GM10266 (cell line): ENCODE results near the gene NSMCE4A.

Experiments
- DNase-seq: peaks from one replicate; pipeline ENCODE4 v3.0.0; 2012; ENCODE audit errors: extremely low spot score
- CTCF ChIP-seq: IDR thresholded peaks from 2 replicates; pipeline ENCODE4 v1.5.1; 2012; ENCODE audit warnings: mild to moderate bottlenecking, low read depth; ENCODE audit not compliant: control insufficient read depth, insufficient read depth; ENCODE audit errors: missing control alignments

Gene NSMCE4A

GRCh38 chr10:121965996-121966395 is 9.0 kb downstream of the NSMCE4A start:
- no peak for DNase-seq
- TF ChIP-seq CTCF: no peak

GRCh38 chr10:121961456-121961855 is 13.6 kb downstream of the NSMCE4A start:
- TF ChIP-seq CTCF: no peak
- no peak for DNase-seq

- no peak for DNase-seq
- no peak for TF ChIP-seq CTCF
These were observed 15.3 kb downstream of the NSMCE4A start for GRCh38 chr10:121959671-121960070.

- DNase-seq: no peak
- no peak for TF ChIP-seq CTCF
These were observed 18.6 kb downstream of the NSMCE4A start for GRCh38 chr10:121956111-121957061.

- DNase-seq: no peak
- TF ChIP-seq CTCF: no peak
These were observed 22.8 kb downstream of the NSMCE4A start for GRCh38 chr10:121952226-121952625.

GRCh38 chr10:121949451-121949850 is 25.6 kb downstream of the NSMCE4A start:
- TF ChIP-seq CTCF: no peak
- no peak for DNase-seq

GRCh38 chr10:121949049-121949448 is 26.0 kb downstream of the NSMCE4A start:
- TF ChIP-seq CTCF: no peak
- DNase-seq: no peak
